GM12872 (cell line): ENCODE measurements around the gene TRAF6.

ENCODE experiments used
- TF ChIP-seq, protein P1 (sequence below): IDR thresholded peaks from 3 replicates; pipeline ENCODE4 v1.5.1; 2011; ENCODE audit warnings: low read depth, mild to moderate bottlenecking, low read length, moderate library complexity; ENCODE audit not compliant: insufficient read depth

The TRAF6 gene

DNA sequence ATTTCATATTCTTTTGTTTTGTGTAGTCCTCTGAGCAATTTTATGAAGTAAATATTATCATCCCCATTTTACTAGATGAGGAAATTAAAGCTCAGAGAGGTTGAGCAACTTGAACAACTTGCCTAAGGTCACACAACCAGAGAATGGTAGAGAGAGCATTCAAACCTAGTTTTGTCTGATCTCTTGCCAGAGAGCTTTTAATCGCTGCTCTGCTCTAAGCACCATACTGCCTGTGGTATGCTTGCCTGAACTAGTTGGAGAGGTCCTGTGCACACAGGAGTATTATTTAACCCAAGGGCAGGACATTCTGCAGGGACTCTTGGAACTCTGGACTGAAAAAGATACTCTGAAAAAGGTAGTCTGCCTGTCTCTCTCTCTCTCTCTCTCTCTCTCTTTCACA, 38.5 kb downstream of the TRAF6 start:
- TF ChIP-seq, protein P1, sequence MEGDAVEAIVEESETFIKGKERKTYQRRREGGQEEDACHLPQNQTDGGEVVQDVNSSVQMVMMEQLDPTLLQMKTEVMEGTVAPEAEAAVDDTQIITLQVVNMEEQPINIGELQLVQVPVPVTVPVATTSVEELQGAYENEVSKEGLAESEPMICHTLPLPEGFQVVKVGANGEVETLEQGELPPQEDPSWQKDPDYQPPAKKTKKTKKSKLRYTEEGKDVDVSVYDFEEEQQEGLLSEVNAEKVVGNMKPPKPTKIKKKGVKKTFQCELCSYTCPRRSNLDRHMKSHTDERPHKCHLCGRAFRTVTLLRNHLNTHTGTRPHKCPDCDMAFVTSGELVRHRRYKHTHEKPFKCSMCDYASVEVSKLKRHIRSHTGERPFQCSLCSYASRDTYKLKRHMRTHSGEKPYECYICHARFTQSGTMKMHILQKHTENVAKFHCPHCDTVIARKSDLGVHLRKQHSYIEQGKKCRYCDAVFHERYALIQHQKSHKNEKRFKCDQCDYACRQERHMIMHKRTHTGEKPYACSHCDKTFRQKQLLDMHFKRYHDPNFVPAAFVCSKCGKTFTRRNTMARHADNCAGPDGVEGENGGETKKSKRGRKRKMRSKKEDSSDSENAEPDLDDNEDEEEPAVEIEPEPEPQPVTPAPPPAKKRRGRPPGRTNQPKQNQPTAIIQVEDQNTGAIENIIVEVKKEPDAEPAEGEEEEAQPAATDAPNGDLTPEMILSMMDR: no peak

DNA sequence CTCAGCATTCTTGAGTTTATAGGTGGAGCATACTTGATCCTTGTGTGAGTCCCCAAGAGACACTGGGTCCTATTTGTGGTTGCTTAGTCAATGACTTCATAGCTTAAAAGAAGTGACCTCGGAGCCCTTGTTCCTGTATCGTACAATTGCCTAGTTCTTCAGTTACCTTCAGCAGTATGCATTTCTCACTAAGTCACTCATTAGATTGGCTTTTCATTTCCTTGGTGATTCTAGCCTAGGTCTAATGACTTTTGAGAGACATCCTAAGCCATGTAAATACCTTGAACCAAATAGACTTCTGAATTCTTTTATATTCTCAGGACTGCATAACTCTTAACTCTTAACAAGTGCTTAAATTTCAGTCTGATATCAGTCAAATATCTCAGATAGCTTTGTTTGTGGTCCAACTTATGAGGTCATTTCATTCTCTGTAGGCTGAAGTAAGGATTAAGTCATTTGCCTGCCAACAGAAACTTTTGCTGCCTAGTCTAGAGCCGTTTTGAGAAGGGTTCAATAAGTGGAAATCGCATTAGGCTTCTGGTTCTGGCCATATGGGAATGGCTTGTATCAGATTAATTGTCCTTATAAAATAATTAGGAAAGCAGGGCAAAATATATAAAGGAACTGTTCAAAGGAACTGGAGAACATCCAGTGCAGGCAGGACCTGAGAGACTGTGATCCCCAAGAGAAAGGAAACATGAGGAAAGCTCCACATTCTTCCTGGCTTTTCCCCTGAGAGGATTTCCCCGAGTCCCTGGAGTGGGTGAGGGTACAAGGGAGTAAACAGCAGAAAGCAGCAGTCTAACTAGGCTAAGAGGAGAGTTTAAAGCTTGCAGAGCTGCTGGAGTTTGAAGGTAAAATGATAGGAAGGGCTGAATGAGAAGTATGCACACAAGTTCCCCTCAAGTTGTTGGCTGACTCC, 39.9 kb downstream of the TRAF6 start:
- TF ChIP-seq, protein P1: no peak

DNA sequence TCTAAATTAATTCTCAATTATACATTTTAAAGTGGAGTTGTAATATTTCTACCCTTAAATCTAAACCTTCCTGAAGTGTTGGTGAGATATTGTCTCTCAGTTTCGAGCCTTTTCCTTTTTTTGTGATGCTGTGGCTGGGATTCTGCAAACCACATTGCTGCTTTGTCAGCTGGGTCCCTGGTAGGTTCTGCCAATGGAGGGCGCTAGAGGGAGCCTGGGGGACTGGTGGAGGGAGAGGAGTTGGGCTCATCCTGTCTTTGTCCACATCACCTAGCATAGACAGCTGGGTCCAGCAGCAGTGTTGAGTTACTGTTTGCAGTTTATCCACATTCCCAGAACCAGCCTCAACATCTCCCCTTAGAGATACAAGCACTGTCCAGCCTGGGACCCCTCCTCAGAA, 41.0 kb downstream of the TRAF6 start:
- TF ChIP-seq, protein P1: peak; percentile 39

DNA sequence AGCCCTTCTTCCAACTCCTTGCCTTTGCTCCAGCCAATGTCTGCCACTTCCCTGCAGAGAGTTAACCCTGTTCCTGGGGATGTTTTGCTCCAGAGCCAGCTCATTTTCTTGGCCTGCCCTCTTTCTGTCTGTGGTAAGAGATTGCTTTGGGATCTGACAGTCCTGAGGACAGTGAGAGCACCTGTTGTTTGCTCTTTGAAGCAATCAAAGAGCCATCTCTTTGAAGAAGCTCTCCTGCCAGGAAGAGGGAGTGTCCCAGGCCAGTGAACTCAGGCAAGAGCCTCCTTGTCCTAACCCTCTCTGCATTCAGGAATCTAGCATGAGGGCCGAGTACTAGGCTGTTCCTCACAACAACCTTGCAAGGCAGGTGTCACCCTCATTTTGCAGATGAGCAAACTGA, 42.2 kb downstream of the TRAF6 start:
- TF ChIP-seq, protein P1: no peak

DNA sequence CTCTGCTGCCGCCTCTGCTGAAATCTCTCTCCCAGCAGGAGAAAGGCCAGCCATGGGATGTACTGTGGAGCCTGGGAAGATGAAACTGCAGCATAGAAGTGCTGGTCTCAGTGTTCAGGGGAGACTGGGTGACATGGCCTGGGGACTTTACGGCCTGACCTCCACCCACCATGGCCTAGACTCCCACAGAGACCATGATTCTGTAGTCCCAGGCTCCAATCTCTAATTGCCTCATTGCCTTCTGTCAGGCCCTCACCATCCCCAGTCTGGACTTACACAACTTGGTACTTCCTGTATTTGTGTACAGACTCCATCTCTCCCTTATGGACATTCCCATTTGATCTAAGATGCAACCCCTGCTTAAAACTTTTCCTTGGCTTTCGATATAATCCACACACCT, 43.1 kb downstream of the TRAF6 start:
- TF ChIP-seq, protein P1: no peak

DNA sequence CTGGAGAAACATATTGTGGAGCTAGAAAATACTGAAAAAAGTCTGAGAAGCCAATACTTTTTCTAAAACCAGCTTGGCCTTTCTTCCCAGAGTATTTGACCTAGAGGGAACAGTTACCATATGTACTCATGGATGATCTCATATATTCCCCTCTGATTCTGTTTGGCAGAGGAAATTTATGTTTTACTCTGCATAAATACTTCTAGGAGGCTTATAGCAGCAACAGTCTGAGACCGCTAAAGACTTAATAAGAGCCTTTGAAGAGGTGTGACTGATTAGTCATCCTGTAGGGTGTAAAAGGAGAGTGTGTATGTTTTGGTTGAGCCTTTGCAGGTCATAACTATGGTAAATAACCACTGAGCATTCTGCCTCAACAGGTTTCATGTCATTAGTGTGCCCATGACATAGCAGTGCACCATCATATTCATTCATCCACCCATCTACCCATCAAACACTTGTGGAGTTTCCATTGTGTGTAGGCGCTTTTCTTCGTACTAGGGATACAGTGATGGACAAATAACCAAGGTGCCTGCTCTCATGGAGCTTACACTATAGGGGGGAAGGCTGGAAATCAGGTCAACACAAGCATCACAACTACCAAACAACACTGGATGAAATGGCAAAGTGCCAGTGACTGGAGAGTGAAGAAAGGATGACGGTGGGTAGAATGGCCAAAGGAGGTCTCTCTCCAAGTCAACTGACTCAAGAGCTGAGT, 44.5 kb downstream of the TRAF6 start:
- TF ChIP-seq, protein P1: no peak

DNA sequence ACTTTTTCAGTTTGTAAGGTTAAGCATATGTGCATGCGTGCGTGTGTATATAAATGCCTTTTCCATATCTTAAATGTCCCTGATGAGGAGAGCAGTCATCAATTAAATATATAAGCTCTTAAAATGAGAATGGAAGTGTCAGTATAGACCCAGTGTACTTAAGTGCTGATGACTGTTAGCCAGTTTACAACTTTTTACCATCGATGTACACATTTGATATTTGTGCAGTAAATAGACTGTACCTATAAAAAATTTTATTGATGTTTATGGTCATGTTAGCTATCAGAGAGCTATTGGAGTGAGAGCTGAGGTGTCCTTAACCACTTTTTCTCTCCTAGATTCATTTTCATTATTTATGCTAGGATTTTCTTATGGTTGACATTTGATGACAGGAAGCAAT, 45.4 kb downstream of the TRAF6 start:
- TF ChIP-seq, protein P1: no peak
